ENCODE results near the gene TRIP6.
"Not testable (repeated sequence)": the region's sequence is repeated elsewhere in the genome, so short reads cannot be mapped to it uniquely, and the experiment has no call there.

Gene TRIP6

GRCh38 chr7:100891568-100892247, 24.5 kb downstream of the TRIP6 start:
- DNase-seq, result no peak

- DNase-seq, result no peak
Measured at GRCh38 chr7:100892364-100893317, 25.5 kb downstream of the TRIP6 start.

GRCh38 chr7:100893318-100893895, 26.2 kb downstream of the TRIP6 start:
- no peak for DNase-seq

GRCh38 chr7:100893910-100894721, 26.9 kb downstream of the TRIP6 start:
- DNase-seq, result no peak

GRCh38 chr7:100894860-100895700, 27.9 kb downstream of the TRIP6 start:
- peak; percentile 69 for DNase-seq

GRCh38 chr7:100895701-100895955, 28.4 kb downstream of the TRIP6 start, which contains the start of gene ACHE:
TSS of gene ACHE (minus strand) at chr7:100895888. CDS start at chr7:100894232, 1,656 bp downstream.
- no peak for DNase-seq

GRCh38 chr7:100895956-100896731, 29.0 kb downstream of the TRIP6 start:
- DNase-seq, result peak; percentile 38

GRCh38 chr7:100896732-100897608, 29.8 kb downstream of the TRIP6 start:
- DNase-seq, result peak; percentile 75

- no peak for DNase-seq
Measured at GRCh38 chr7:100897772-100898454, 30.7 kb downstream of the TRIP6 start.

- DNase-seq, result no peak
Measured at GRCh38 chr7:100899432-100899831, 32.2 kb downstream of the TRIP6 start.

GRCh38 chr7:100900978-100901377, 33.8 kb downstream of the TRIP6 start:
- DNase-seq, result no peak

- DNase-seq, result no peak
Measured at GRCh38 chr7:100901921-100902332, 34.7 kb downstream of the TRIP6 start.

- no peak for DNase-seq
Measured at GRCh38 chr7:100902638-100903037, 35.5 kb downstream of the TRIP6 start.

GRCh38 chr7:100908512-100908911, 41.3 kb downstream of the TRIP6 start:
- DNase-seq, result no peak

- DNase-seq, result not testable (repeated sequence)
Measured at GRCh38 chr7:100910443-100910842, 43.3 kb downstream of the TRIP6 start.

GRCh38 chr7:100911484-100911883, 44.3 kb downstream of the TRIP6 start:
- no peak for DNase-seq

- no peak for DNase-seq
Measured at GRCh38 chr7:100914208-100914878, 47.2 kb downstream of the TRIP6 start.

GRCh38 chr7:100914879-100915447, 47.8 kb downstream of the TRIP6 start:
- DNase-seq, result no peak
